HG03159 (cell line): ENCODE data around the gene PMIS2.

Experiments used
- ATAC-seq: cut with Tn5 transposase; IDR thresholded peaks from one replicate; pipeline ENCODE4 v1.9.1; 2021; ENCODE audit warnings: mild to moderate bottlenecking, moderate library complexity; ENCODE audit not compliant: unreplicated experiment

PMIS2 gene

DNA sequence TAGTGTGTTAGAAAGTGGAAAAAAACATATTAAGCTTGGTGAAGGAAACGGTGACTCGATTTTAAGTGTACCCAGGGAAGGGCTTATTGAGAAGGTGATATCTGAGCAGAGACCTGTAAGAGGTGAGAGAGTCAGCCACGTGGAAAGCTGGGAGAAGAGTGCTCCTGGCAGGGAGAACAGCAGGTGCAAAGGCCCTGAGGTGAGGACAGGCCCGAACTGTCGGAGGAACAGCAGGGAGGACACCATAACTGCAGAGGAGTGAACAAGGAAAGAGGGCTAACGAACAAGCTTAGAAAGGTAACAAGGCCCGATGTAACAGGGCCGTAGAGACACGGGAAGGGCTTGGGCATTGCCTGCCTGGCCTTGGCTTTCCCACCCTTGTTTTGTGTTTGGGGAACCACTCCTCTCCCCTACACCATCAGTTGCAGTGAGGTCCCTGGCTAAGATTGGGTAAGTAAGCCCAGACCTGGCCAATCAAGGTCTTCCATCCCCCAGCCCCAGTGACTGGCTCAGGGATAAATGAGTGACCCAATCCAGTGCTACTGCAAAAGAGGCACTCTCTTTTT, 29.9 kb upstream of the PMIS2 start:
- ATAC-seq: no peak

DNA sequence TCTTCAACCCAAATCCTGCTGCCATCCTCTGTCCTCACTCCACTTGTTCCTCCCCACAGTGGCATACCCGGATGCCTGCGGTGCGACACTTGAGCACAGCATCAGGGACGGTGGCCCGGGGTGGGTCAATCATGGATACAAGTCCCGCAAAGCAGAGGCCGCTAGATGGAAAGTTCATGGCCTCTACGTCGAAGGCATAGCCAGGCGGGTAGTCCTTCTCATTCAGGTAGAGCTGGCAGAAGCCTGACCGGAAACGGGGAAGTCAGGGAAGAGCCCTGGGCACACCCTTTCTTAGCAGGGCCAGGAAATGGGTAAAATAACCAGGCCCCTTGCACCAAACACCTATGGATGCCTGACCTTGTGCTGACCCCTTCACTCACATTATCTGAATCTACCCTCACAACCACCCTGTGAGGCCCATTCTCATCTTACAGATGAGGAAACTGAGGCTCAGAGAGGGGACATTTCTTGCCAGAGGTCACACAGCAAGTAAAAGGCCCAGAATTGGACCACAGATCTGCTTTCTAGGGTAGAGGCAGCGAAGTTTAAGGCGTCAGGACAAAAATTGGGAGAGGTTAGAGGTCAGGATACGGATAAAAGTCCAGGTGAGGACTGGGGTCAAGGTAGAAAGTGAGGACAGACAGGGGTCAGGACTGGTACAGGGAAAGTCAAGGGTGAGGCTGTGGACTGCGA, 29.0 kb upstream of the PMIS2 start:
- no peak for ATAC-seq

DNA sequence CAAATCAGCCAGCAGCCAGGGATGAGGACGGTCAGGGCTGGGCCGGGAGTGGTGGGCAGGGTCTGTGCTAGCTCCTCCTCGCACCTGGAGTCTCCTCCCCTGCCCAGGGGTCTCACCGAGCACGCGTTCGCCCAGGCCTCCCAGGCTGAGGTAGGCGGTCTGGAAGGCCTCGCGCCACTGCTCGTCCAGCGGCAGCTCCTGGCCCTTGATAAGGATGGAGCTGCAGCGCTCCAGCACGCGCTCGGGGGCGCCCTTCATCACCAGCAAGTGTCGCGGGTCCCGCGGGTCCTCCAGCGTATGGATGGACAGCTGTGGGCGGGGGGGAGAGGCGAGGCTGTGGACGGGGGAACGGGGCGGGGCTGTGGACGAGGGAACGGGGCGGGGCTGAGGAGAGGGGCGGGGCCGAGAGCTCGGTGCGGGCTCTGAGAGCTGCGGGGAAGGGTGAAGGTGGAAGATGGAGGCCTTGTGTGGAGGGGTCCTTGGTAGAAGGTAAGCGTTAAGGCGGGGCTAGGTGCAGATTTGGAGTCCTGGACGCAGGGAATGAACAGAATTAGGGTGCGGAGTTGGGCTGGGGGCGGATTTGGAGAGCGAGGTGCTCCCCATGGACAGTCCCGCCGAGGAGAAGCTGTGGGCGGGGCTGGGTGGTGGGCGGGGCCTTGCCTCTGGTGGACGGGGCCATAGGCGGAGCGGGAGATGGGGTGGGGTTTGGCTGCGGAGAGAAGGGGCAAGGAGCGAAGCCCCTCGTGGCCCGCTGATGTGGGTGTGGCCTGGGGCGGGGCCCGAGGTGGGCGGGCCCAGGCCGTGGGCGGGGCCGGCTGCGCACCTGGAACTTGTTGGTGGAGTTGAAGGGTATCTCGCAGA, 28.2 kb upstream of the PMIS2 start:
- ATAC-seq: no peak

DNA sequence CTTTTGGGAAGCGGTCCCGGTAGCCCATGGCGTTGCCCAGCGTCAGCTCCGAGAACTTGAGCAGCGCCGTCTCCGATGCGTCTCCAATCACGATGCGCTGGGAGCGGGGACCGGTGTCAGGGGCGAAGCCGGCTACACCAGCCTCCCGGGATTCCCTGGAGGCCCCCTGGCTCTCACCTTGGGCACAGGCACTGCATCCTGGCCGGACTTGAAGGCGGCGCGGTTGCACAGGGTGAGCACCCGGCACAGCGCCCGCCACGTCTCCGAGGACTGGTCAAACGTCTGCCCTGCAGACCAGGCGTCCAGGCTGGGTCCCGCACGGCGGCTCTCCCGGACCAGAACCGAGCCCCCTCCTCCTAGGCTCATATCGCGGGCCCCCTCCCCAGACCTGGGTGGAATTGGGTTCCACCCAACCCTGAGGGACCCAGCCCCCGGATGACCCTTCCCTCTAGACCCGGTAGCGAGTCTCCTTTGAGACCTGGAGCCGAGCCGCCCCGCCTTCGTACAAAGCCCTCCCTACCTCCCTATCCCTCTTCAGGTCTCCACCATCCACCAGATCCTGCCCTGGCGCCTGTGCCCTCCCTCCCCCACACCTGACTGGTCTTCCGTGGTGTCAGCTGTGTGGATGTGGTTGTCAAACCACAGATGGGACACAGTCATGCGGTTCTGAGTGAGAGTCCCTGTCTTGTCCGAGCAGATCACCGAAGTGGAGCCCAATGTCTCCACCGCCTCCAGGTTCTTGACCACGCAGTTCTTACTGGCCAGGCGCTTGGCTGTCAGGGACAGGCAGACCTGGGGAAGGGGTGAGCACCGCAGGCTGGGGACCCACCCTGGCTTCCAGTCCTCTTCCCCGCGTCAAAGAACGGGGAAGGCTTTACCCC, 27.3 kb upstream of the PMIS2 start:
- ATAC-seq: no peak

DNA sequence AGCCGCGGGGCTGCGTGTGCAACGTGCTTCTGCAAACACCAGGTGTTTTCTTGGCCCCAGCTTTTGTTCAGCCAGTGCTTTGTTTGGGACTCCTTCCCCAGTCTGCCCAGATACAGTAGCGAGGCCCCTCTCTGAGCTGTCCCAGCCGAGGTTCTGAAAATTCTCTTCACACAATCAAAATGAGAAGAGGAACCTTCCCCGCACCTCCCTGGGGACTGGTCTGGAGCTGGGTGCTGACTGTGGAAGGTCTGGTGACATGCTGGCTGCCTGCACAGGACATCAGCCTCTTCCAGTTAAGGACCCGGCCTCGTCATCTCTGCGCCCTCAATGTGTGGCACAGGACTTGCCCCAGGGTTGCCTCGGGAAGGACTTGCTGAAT, 26.7 kb upstream of the PMIS2 start:
- no peak for ATAC-seq

DNA sequence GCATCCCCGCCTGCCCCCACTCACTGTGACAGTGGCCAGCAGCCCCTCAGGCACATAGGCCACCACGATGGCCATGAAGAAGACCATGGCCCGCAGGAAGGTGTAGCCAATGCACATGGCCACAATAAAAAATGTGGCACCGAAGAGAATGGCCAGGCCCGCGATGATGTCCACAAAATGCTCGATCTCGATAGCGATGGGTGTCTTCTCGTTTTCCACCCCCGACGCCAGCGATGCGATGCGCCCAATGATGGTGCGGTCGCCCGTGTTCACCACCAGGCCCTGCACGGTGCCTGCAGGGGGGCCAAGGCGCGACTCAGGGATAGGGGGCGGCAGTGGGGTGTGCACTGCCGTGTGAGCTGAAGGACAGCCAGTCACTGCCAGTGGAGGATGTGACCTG, 26.2 kb upstream of the PMIS2 start:
- no peak for ATAC-seq

DNA sequence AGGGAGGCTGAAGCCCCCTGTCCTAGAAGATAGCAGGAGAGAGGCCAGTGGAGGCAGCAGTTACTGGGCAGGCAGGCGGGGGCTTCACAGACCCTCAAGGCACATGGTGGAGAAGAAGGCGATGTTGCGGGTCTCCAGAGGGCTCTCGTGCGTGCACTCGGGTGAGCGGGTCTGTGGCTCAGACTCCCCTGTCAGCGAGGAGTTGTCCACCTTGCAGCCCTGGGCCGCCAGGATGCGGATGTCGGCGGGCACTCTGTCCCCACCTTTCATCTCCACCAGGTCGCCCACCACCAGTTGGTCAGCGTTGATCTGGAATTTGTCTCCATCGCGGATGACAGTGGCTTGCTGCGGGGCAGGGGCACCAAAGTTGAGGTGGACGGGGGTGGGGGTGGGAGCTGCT, 25.7 kb upstream of the PMIS2 start:
- no peak for ATAC-seq

DNA sequence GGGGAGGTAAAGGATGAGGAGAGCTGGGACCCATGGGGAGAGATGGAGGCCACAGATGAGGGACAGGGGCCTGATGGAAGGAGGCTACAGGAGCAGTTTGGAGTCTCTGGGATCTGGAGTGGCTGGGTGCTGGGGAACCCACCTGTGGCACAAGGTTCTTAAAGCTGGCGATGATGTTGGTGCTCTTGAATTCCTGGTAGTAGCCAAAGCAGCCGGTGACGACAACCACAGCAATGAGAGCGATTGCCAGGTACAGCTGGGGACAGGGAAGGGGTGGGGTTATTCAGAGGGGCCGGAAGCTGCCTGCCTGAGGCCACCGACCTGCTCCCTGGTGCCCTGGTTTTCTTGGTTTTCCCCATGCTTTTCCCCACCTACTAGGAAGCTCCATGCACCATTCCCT, 25.3 kb upstream of the PMIS2 start:
- ATAC-seq: no peak

DNA sequence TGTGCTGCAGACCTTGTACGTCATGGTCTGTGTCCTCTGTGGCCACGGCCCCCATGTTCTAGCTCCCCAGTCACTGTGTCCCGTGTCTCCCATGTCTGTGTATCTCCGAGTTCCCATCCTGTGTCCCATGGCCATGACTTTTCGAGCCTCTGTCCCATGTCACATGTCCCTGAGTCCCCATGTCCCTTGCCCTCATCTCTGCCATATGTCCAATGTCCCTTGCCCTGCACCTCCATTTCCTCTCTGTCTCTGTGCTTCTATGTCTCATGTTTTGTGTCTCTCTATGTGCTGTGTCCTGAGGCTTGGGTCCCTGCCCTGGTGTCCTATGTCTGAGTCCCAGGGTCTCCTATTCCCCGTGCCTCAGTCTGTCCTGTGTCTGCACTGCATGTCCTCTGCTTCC, 24.5 kb upstream of the PMIS2 start:
- no peak for ATAC-seq

DNA sequence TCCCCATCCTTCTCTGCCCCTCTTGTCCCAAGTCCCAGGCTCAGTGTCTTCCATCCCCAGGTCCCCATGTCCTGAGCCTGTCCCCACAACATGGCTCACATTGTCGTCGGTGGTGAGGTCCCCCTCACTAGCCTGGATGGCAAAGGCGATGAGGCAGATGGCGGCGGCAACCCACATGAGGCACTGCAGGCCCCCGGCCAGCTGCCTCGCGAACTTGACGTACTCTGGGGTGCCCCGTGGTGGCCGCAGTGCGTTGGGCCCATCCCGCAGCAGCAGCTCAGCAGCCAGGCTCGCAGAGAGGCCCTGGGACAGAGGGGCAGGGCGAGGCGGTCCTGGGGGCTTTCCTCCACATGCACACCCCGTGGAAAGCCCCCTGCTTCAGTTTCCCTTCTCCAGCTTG, 23.6 kb upstream of the PMIS2 start:
- ATAC-seq: no peak

DNA sequence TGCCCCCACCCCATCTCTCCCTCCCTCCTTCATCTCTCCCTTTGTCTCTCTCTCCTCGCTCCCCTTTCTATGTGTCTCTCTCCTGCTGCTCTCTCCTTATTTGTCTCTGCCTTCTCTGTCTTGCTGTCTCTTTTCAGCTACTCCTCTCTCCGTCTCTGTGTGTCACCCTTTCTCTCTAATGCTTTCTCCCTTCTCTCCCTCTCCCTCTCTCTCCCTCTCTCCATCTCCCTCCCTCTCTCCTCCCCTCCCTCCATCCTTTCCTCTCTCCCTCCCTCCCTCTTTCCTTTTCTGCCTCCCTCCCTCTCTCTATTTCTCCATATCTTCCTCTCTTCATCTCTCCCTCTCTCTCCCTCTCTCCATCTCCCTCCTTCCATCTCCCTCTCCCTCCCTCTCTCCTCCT, 23.2 kb upstream of the PMIS2 start:
- ATAC-seq: no peak

DNA sequence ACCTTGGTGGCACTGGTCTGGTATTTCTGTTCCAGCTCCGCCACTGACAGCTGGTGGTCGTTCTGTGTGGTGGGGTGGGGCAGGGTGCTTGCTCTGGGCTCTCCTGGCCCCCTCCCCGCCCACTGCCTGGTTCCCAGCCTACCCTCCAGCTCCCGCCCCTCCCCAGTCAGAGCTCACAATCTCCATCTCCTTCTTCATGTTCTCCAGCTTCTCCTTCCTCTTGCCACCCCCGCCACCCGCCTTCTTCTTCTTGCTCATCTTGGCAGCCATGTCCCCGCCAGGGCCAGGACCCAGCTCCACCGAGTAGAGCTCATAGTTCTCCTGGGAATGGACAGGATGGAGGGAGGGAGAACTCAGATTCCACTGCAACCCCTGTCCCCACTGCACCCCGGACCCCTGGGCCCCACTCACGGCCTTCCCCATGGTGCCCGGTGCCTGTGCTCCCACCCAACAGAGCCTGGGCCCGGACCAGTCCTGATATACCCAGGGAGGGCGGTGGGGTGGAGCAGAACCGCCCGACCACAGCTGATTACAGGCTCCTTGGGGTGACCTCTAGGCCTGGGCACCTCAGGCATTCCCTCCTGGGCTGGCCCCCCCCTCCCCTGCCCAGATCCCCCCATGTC, 22.7 kb upstream of the PMIS2 start, which contains the start of gene ATP4A:
Gene ATP4A, minus strand, starts transcription at position 452 of the 623 bp plus-strand sequence. Its CDS starts 29 bp downstream, at position 423.
- no peak for ATAC-seq

DNA sequence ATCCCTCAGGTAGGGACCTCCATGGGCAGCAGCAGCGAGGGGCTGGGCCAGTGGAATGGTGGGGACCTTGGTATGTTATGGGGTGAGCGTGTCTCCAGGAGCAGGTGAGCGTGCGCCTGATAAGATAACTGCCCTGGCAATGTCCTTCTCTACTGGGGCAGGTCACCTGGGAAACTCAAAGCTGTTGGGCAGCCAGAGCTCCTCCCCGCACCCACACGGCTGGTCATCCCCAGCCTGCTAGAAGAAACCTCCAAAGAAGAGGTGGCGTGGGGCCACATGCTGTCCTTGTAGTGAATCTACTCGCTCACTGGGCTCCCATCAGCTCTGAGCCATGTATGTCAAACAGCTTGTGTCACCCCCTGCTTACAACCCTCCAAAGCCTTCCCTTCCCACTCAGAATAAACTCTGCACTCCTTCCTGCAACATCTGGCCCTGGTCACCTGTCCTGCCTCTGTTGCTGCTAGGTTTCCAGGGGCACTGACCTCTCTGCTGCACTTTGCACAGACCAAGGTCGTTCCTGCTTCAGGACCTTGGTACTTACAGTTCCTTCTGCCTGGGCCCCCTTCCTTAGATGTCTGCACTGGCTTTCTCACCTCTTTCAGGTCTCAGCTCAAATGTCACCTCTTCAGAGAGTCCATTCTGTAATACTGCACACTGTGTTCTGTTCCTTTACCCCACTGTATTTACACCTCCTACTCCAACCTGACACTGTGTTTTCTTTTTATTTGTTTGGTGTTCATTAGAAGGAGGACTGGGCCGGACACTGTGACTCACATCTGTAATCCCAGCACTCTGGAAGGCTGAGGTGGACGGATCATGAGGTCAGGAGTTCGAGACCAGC, 20.7 kb upstream of the PMIS2 start:
- ATAC-seq: no peak

DNA sequence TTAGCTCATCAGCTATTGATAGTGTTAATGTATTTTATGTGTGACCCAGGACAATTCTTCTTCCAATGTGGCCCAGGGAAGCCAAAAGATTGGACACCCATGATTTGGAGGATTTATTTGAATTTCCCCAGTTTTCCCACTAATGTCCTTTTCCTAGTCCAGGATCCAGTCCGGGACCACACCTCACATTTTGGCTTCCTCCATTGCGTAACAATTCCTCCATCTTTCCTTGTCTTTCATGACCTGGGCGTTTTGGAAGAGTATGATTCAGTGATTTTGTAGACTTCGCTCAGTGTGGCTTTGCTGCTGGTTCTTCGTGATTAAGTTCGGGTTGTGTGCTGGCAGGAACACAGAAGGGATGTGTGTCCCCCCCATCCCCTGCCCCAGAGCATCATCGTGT, 19.2 kb upstream of the PMIS2 start:
- ATAC-seq: no peak

DNA sequence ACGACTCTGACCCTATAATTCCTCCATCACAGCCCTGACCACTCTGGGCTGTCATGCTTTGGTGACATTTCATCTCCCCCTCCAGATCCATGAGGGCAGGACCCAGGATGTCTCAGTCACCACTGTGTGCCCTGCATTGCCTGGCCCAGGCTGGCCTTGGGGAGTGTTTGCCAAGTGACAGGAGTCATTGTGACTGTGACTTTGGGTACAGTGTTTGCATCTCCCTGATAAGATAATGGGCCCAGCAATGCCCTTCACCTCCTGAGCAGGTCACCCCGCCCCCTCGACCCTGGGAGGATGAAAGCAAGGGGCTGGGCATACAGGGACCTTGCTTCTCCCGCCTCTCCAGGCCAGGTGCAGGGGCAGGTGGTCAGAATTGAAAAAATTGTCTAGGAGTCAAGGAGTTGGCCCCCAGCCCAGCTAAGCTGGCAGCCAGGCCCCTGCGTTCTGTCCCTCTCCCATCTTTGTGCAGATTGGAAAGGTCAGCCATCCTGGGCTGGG, 16.6 kb upstream of the PMIS2 start:
- ATAC-seq: no peak

DNA sequence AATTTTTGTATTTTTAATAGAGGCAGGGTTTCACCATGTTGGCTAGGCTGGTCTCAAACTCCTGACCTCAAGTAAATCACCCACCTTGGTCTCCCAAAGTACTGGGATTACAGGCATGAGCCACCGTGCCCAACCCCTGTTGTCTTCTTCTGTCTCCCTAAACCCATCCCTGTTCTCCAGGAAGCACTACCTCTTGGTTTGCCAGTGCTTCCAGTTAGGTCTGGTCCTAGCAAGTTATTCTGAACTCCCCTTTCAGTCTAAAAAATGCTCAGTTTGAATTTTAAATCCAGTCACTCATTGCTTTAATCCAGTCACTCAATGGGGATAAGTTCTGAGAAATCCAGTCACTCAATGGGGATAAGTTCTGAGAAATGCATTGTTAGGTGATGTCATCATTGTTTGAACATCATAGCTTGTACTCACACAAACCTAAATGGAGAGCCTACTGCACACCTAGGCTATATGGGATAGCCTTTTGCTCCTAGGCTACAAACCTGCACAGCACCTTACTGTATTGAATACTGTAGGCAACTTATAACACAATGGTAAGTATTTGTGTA, 14.5 kb upstream of the PMIS2 start:
- ATAC-seq: no peak

DNA sequence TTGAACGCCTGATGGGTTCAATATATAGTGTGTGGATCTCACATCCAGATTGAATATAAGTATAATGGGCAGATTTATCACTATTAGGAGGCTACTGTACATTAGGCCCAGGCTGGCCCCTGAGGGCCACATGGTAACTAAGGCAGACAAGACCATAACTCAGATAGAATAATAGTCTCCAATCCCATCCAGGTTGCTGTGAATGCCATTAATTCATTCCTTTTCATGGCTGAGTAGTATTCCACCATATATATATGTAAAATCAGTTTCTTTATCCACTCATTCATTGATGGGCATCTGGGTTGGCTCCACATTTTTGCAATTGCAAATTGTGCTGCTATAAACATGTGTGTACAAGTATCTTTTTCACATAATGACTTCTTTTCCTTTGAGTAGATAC, 8.1 kb upstream of the PMIS2 start:
- no peak for ATAC-seq

DNA sequence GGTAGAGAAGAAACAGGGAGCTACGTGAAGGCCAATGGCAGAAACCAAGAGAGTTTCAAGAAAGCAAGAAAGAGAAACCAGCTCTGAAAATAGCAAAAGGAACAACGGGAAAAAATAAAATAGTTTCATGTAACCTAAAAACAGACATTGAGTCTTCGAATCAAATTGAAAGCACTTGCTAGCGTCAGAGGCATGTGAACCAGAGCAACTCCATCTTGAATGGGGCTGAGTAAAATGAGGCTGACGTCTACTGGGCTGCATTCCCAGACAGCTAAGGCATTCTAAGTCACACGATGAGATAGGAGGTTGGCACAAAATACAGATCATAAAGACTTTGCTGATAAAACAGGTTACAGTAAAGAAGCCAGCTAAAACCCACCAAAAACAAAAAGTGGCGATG, 7.3 kb upstream of the PMIS2 start:
- no peak for ATAC-seq

DNA sequence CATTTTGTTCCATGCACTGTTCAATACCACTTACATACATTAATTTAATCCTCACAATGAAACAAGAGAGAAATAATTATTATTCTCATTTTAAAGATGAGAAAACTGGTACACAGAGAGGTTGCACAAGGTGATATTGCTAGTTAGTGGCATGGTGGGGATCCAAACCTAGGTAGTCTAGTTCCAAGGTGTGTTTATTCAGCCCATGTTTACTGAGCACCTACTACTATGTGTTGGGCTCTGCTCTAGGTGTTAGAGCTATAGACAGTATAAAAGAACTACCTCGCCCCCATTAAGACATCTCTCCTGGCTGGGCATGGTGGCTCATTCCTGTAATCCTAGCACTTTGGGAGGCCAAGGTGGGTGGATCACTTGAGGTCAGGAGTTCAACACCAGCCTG, 3.2 kb upstream of the PMIS2 start:
- ATAC-seq: no peak
